Measurements from ENCODE around the gene CHST12. TPM values are rescaled to one million over a fixed set of nuclear protein-coding genes. Genes with fewer than 3 reads are reported as not detected.

The CHST12 gene
- total RNA-seq, 1 experiment from 2014 or later: 19.3 TPM

GRCh38 chr7:2460641-2461040 lies 57.2 kb downstream of the CHST12 start:
- H3K56ac ChIP-seq (ENCODE audit: insufficient read length, low read depth, low read length): no peak overlapping the region
- Mint-ChIP-seq H3K9me3 (peaks cover 8 to 9% of the 10 kb centered on the region in 2 experiments; a peak in 4 of 5 replicates), H3K27ac (no peak overlapping the region), H3K4me3 (no peak overlapping the region), H3K36me3 (ENCODE audit: insufficient read depth in 1 of 3, low read depth in 3 of 3) (peaks cover 0 to 7% (median 0%) of the 10 kb centered on the region in 3 experiments; a peak in 2 of 7 replicates), H3K4me1 (peaks cover 5 to 7% of the 10 kb centered on the region in 2 experiments), H3K27me3 (ENCODE audit: low read depth) (no peaks in the 10 kb centered on the region; the same call in 1 of the 2 replicates)
- H3K14ac ChIP-seq (ENCODE audit: insufficient read depth, low read length): no peak overlapping the region
- no peaks in the 10 kb centered on the region for H3K9me3 ChIP-seq (ENCODE audit: control insufficient read depth, low read depth, low read length)
- no peak overlapping the region for H2BK12ac ChIP-seq (ENCODE audit: insufficient read length, low read depth, low read length)
- peaks cover 2% of the 10 kb centered on the region for H3K4me1 ChIP-seq (ENCODE audit: insufficient read depth, low read length)
- H4K5ac ChIP-seq (ENCODE audit: insufficient read length, low read depth, low read length): no peak overlapping the region
- no peak for DNase-seq
- H3K23ac ChIP-seq (ENCODE audit: insufficient read length, low read depth, low read length): no peak overlapping the region
- H2BK120ac ChIP-seq (ENCODE audit: low read depth, low read length, poor library complexity, severe bottlenecking): no peak overlapping the region
- TF ChIP-seq CTCF (conservative IDR thresholded peaks at IDR 0.05): no peak
- no peak overlapping the region for H3T11ph ChIP-seq (ENCODE audit: low read length)
- H2AFZ ChIP-seq (ENCODE audit: low read length): no peak overlapping the region
- H2BK5ac ChIP-seq (ENCODE audit: insufficient read length, low read length): no peak overlapping the region
- no peak overlapping the region for H3K9ac ChIP-seq (ENCODE audit: extremely low read depth, insufficient read length, low read length)
- H4K8ac ChIP-seq (replicated peaks; ENCODE audit: insufficient read length, low read depth, low read length): no peak overlapping the region
- no CpG with 5 or more reads among the region's 6 CpGs for WGBS (ENCODE audit: extremely low coverage, insufficient read length, low lambda C conversion rate)
- H3K27ac ChIP-seq (ENCODE audit: insufficient read length, low read depth, low read length): no peak overlapping the region
- H3K79me2 ChIP-seq (ENCODE audit: insufficient read depth, low read length): no peaks in the 10 kb centered on the region
- no peak overlapping the region for H2BK20ac ChIP-seq (ENCODE audit: low read depth, low read length, poor library complexity, severe bottlenecking)
- no peaks in the 10 kb centered on the region for H3K23me2 ChIP-seq (ENCODE audit: insufficient read length, low read depth, low read length, poor library complexity, severe bottlenecking)
- no peaks in the 10 kb centered on the region for H3K27me3 ChIP-seq (ENCODE audit: insufficient read depth, low read length)
- H3K4ac ChIP-seq (ENCODE audit: low read depth, low read length): no peak overlapping the region
- no peaks in the 10 kb centered on the region for H3K79me1 ChIP-seq (ENCODE audit: insufficient read depth, low read depth, low read length, poor library complexity, severe bottlenecking)
- H2BK15ac ChIP-seq (ENCODE audit: low read depth, low read length): no peak overlapping the region
- no peaks in the 10 kb centered on the region for H4K20me1 ChIP-seq (ENCODE audit: control insufficient read depth, insufficient read depth, insufficient read length)
- H2AK5ac ChIP-seq (ENCODE audit: insufficient read length, low read length): no peak overlapping the region
- H3K4me2 ChIP-seq (ENCODE audit: insufficient read depth, insufficient read length, low read length): no peak overlapping the region
- H4K91ac ChIP-seq (ENCODE audit: insufficient read length, low read depth, low read length): no peak overlapping the region
- H3K18ac ChIP-seq (ENCODE audit: insufficient read length, low read depth, low read length): no peak overlapping the region

All from H9 (cell line).